ENCODE results near the gene GRID1.

- TF ChIP-seq POLR2A (IDR thresholded peaks at IDR 0.05; ENCODE audit: borderline replicate concordance, extremely low read depth, insufficient read depth, insufficient read length) (no peak), CBX3 (IDR thresholded peaks at IDR 0.05; ENCODE audit: low read depth) (no peak), CTCF (IDR thresholded peaks at IDR 0.05 in 2 of 3, conservative IDR thresholded peaks at IDR 0.05 in 1 of 3; ENCODE audit: borderline replicate concordance in 1 of 3, insufficient read depth in 1 of 3, low read depth in 2 of 3, low read length in 2 of 3) (no peak), CEBPB (IDR thresholded peaks at IDR 0.05; ENCODE audit: low read depth) (no peak), ZFX (IDR thresholded peaks at IDR 0.05) (no peak), POLR2AphosphoS5 (IDR thresholded peaks at IDR 0.05; ENCODE audit: low read depth, low read length) (no peak), EZH2 (IDR thresholded peaks at IDR 0.05) (no peak), RAD21 (IDR thresholded peaks at IDR 0.05; ENCODE audit: low read depth) (no peak), MAX (IDR thresholded peaks at IDR 0.05) (no peak)
These were observed 228.0 kb downstream of the GRID1 start for GRCh38 chr10:86138551-86139065.

All from HCT116 (cell line).